Ramos (cell line): ENCODE results near the gene POT1.

Experiments
- in situ Hi-C: fragments of 300-500 bp; cut with MboI; formaldehyde crosslinking; loops from one replicate; pipeline ENCODE4 v1.14.3; 2022; ENCODE audit warnings: low sequenced_read_pairs; ENCODE audit not compliant: unreplicated experiment

The POT1 gene

DNA sequence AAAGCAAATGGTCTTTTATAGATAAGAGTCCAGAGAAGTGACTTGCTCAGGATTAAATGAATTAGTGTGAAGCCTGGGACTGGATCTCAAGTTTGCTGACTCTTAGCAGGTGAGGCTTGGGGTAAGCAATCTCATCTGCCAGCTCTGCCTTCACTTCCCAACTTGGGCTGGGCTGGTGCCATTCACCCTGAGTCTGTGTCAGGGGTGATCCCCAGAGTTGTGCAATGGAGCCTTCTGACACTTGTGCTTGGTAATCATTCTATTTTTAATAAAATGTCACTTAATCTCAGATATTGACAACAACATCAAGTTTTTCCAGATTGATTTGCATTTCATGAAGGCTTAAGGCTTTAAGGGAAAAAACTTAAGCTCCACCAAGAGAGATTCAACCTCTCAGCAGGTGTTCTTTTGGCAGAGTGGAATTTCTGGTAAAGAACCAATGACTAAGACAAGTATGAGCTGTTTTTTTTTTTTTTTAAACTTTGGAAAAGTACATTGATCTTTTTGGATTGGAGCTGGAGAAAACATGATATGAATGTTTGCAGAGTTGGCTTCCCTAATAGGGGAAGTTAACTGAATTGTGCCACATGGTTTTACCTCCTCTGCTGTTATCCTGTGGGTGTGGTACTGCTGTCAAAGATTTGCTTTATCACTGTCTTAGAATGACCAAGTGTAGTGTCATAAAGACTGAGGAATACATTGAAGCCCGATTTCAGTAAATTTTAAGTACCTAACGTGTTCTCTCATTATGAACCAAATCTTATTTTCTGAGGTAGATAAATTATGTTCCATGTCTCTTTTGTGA is 115.4 kb downstream of the POT1 start:
- in situ Hi-C loops: no loop called here

DNA sequence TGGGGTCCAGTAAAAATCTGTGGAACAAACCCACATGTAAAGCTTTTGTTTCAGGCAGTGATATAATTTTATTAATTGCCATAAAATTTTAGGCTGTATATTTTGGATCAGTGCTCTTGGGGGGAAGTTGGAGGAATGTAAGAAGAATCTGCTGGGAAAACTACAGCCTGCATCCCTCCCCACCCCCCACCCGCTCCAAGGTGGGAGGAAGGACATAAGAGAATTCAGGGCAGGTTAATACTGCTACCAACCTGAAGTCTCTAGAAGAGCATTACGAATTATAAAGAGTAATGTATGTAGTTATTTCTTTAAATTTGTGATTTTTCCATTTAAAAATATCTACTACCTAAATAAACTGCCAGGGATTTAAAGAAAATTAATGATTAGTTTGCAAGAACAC is 116.9 kb downstream of the POT1 start:
- in situ Hi-C loops: no loop called here

DNA sequence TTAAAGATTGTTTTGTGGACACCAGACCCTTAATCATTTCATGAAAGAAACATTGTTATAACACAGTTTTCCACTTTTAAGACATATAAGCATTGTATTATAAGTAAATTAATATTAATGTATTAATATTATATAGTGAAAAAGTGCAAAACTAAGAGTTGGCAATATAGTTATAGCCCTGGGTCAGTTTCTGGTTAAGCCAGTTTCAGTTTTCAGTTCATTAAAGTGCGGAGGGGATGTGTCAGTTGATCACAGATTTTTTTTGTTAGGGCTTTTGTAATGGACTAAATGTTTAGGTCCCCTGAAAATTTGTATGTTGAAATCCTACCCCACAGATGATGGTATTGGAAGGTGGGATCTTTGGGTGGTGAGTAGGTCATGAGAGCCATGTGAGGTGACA is 118.3 kb downstream of the POT1 start:
- in situ Hi-C loops: no loop called here

DNA sequence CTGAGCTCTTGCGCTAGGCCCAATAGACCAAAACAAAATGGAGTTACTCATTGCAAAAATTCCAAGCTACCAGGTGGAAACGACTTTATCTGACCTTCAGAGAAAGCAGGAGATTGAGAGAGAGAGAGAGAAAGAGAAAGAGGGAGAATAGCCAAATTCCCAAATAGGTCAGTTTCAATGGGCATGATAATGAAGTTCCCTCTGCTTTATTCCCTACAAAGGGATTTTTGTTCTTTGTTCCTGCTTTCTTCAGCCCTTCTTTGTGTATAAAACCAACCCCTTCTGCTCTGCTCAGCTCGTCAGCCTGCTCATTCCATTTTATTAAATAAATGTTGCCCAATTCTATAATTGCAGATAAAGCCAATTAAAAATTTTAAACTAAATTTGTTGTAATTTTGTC is 119.0 kb downstream of the POT1 start:
- in situ Hi-C loops: no loop called here

DNA sequence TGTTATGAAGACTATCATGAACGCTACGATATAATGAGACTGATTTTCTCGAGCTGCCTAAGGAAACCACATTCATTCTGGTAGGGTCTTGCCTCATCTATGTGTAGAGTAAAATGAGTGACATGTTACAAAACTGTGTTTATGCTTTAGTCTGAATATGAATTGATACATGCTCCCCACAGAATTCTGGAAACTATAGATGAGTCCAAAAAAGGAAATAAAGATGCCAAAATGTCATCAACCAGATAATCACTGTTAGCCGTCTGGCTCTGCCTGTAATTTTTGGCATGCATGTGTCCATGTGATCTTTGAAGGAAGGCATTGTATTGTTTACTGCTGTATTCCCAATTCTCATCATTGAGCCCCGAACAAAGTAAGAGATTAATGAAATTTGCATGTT is 121.4 kb downstream of the POT1 start:
- in situ Hi-C loops: no loop called here

DNA sequence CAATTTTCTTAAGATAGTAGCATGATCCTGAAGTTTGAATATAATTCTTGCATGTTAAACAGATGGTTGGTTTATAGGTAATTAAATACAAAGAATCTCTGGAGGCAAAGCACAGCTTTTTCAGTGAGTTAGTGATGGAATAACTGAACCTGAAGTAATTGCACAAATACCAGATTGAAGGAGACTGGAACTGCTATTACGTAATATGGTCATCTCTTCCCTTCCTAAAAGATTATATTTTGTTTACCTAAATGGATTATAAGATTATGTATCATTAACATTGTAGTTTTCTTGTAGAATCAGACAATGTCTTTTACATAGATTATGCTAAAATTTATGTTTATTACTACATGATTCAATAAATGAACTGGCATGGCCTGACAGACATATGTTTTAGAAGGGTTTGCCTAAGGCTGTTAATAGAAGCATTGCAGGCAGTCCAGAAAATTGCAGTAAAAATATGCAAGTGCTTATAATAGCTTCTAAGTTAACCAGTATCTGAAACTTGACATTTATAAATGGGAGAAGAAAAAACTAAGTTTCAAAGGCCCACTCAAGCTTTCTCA is 128.2 kb downstream of the POT1 start:
- in situ Hi-C loops: no loop called here

DNA sequence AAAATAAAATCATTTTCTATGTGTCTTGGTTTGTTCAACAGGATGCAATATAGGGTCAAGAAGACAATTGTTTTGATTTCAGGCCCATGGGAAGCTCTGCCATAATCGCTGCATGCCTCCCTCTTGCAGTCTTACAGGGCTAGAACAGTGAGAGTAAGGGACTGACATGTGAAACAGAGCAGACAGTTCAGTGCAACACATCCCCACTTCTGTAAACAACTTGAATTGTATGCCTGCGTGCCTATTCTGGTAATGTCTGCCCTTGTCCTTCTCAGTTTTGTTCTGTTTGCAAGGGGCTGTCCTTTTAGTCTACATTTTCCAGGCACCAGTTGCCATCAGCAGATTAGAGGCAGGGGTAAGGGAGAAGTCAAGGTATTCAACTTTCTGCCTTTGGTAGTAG is 129.2 kb downstream of the POT1 start:
- in situ Hi-C loops: no loop called here

DNA sequence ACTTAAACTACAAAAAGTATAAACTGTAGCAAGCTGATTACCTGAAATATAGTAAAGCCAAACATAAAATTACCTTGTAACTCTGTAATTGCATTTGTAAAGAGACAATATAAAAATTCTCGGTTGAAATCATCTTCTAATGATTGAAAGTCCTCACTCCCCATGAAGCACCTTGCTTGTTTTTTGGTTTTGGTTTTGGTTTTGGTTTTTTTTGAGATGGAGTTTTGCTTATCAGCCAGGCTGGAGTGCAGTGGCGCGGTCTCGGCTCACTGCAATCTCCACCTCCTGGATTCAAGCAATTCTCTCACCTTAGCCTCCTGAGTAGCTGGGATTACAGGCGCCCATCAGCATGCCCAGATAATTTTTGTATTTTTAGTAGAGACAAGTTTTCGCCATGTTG is 130.2 kb downstream of the POT1 start:
- in situ Hi-C loops: no loop called here

DNA sequence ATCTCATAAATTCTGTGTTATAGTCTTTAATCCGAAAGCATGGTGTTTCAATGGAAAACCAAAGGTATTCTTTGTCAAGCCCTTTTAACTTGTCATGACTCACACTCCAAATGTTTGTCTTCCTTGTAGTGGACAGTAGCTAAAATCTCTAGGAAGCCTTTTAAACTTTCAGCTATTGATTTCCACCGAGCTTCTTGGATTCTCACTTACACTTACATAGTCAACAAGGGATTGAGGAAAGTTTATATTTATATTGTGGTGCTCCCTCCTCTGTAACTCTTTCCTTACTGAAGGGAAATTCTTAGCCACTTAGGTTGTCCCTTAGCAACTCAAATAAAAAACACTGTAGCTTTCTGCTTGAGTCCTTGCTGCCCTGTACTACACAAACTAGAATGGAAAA is 132.9 kb downstream of the POT1 start:
- in situ Hi-C loops: no loop called here

DNA sequence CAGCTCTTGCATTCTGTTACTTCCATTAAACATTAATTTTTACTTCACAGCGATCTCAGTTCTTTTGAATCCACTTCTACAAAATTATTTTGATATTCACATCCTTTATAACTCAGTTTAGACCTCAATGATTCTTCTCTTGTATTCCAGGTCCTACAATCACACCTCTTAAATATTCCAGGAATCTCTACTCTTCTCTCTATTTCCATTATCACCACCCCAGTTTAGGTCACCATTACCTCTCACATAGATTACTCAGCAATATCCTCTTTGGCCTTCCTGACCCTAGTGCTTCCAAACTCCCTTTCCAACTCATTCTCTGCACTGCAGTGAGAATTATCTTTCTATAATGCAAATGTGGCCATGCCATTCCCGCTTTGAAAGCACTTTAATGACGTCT is 136.9 kb downstream of the POT1 start:
- in situ Hi-C loops: no loop called here

DNA sequence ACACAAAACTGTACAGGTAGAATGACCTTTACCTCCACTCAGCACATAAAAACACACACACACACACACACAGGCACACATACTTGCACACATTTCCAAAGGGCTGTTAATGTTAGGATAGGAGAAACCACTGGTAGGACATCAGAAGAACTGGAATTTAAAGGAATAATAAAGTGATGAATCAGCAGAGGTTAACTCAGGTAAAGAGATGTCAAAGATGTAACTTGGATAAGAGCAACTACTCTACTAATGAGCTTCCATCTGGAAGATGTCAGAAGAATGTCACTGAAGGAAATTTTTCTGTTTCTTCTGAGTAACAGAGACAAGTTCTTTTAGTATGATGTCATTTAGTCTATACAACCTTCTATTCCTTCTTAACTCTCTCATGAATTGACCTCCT is 137.6 kb downstream of the POT1 start:
- in situ Hi-C loops: no loop called here

DNA sequence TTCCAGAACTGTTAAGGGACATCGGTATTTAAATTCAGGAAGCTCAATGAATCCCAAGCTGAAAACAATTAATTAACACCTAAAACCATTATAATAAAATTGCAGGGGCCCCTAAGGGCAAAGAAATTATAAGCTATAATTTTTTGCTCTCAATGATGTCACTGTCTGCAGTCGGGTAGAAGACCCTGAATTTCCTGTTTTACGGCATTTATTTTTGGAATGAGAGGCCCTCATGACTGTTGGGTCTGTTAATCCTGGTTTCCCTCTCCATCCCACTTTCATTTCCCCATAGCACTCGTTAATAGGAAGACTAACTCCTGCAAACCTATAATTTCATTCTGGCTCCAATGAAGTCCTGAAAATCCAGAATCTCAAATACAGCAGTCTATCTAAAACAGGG is 138.2 kb downstream of the POT1 start:
- in situ Hi-C loops: no loop called here

DNA sequence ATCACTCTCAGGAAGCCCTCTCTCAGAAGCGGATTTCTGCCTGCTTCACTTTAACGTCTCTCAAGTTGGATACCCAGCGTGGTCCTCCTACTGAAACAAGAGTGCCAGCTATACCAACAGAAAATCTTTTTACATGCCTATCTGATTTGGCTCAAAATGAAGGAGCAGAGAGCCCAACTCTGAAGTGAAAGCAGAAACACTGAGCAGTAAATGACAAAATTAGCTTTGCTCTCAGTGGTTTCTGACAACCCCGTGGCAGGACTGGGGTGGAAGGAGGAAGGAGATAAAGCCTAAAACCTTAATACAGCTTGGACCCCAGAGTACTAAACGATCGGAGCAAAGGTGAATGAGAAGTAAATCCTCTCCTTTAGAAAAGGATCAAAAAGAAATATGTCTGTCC is 139.0 kb downstream of the POT1 start:
- in situ Hi-C loops: no loop called here

DNA sequence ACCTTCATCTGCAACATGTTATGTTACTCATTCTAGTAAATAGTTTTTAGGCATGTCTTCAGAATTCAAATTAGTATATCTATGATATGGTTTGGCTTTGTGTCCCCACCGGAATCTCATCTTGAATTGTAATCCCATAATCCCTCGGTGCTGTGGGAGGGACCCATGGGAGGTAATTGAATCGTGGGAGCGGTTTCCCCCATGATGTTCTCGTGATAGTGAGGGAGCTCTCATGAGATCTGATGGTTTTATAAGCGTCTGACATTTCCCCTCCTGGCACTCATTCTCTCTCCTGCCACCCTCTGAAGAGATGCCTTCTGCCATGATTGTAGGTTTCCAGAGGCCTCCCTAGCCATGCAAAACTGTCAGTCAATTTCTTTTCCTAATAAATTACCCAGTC is 143.6 kb downstream of the POT1 start:
- in situ Hi-C loops: no loop called here

DNA sequence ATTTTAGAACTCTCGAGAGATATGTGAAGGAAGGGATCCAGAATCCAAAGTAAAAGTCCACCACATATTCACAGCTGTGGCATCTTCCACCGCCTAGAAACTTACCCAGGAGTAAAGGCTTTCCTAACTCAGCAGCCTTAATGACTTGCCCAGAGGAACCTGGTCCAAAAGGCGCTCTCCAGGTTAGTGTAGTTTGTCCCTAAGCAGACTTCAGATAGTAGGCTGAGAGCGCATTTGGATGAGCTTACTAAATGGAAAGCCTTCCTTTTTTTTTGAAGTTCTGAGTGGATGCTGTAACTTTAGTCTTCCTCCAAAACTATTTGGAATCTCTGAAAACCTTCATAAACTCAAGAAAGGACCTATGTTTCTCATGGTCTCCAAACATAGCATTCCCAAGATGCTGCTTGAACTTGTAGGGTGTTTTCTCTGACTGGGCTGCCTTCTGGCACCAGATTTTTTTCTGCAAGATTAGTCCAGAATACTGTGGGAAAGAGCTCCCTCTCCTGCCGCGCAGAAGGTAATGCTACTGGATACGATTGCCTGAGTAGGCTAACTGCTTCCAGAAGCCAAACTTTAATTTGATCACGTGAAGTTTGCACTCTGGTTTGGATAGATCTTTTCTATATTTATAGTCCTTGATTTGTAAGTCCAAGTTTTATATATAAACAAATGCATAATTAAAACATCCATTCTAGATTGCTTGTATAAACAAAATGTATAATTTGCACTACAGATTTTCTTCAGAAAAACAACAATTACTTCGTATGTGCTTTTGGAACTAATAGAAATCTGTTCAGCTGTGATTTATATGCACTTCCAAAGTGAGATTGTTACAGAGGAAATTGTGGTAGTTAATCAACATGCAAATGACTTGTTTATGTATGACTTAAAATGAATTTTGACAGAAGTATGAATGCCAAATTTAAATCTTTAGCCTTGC is 144.5 kb downstream of the POT1 start:
- in situ Hi-C loops: no loop called here

DNA sequence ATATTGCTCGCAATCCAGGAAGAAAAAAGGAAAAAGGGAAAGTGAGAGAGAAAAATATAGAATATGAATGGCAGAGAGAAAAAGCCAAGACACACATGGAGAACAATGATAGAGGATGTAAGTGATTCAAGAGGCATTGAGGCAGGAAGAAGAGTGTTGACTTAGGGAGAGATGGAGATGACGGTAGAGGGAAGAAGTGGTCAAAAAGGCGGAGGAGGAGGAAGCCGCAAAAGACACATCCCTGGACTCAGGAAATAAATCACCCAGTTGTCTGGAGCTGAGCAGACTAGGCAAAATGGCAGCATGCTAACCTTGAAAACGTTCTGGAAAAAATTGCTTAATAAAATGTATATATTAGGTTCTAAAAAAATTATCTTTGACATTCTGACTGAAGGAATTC is 146.4 kb downstream of the POT1 start:
- in situ Hi-C loops: no loop called here

DNA sequence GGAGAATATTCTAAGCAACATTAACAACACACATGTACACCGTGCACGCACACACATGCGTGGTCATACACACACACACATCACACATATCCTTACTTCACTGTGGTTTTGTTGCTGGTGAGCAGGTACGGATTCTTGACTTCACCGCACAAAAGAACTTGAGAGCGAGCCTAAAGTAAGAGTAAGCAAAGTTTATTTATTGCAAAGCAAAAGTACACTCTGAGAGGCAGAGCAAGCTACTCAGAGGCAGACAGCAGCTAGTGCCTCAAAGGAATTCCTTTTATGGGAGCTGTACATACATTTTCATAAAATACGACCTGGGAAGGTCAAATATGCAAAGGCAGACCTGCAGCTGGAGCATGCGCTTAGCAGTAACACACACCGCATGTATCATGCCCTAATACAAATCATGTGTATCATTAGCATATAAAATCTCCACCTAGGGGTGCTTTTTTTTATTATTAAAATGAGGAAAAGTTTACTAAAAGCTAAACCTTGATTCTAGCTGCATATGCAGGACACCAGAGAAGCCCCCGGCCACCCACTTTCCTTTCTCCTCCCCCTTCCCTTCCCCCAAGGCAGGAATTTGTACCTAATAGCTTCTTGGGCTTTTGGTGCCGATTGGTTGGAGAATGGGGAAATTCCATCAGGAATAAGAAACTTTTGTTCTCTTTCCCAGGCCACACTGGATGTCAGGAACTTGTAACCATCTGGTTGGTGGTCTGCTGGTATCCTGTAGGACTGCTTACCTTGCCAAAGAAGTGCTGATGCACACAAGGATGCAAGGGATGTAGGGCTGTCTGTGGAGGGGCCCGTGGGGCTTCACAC is 147.5 kb downstream of the POT1 start:
- in situ Hi-C loops: no loop called here

DNA sequence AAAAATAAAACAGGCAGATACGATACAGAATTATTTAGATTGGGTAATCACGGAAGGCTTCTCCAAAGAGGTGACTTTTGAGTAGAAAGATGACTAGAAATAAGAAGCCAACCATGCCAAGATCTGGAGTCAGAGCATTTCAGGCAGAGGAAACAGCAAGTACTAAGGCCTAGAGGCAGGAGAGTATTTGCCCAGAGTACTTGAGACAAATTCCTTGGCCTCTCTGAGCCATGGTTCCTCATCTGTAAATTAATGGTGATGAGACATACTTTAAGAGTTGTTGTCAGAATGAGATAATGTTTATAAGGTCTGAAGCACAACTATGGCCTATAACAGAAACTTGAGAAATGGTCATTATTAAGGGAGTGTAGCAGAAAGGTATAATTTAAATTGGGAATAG is 148.2 kb downstream of the POT1 start:
- in situ Hi-C loops: no loop called here

DNA sequence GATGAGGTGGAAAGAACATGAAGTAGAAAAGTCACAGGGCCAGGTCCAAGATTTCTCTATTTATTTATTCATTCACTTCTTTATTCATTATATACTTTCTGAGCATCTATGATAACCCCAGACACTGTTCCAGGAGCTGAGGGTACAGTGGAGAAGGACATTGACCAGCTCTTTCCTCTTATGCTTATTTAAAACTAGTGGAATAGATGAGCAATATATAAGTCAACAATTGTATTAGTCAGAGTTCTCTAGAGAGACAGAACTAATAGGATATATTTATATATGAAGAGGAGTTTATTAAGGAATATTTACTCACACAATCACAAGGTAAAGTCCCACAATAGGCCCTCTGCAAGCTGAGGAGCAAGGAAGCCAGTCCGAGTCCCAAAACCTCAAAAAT is 149.0 kb downstream of the POT1 start:
- in situ Hi-C loops: no loop called here

DNA sequence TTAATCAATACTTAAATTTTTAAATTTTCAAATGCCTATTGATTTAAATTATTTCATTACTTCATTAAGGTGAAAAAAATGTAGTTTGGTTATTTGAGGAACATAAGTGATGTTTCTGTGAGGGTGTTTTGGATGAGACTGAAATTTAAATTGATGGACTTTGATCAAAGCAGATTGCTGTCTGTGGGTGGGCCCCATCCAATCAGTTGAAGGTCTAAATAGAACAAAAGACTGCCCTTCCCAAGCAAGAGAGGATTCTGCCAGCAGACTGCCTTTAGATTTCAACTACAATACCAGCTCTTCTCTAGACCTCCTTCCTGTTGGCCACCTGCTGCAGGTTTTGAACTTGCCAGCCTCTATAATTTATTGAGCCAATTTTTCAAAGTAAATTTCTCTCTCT is 149.6 kb downstream of the POT1 start:
- in situ Hi-C loops: no loop called here
